K562 (cell line): ENCODE data around the gene RAB21.

Experiments used
- AFF4 ChIP-seq: sonication (generic); formaldehyde crosslinking; IDR thresholded peaks from 2 replicates; pipeline ENCODE4 v1.8.0; 2023; ENCODE audit warnings: mild to moderate bottlenecking, missing genetic modification reagents
- HEY1 ChIP-seq: fragments of 250-450 bp; sonication (Bioruptor Pico); IDR thresholded peaks from 2 replicates; pipeline ENCODE4 v1.5.0; 2020; ENCODE audit warnings: mild to moderate bottlenecking, moderate library complexity, borderline replicate concordance
- HOXB6 ChIP-seq: fragments of 250-450 bp; sonication (Bioruptor Pico); IDR thresholded peaks from 2 replicates; pipeline ENCODE4 v1.5.1; 2022; ENCODE audit warnings: mild to moderate bottlenecking, borderline replicate concordance
- KAT8 ChIP-seq: fragments of 450-650 bp; IDR thresholded peaks from 2 replicates; pipeline ENCODE4 v1.6.1; 2016; ENCODE audit warnings: low read depth, mild to moderate bottlenecking

- TF ChIP-seq AFF4 (CRISPR knock-in tag) (no peak), HOXB6 (CRISPR knock-in tag) (no peak), HEY1 (CRISPR knock-in tag) (no peak), KAT8 (no peak)
These were observed 36.1 kb upstream of the RAB21 start for GRCh38 chr12:71718611-71719010.
